GM12878 (cell line): ENCODE results near the gene TMUB1. TPM values are rescaled to one million over a fixed set of nuclear protein-coding genes. Genes with fewer than 3 reads are reported as not detected.

Experiments used
- ATAC-seq: fragments of 200-7000 bp; cut with Tn5 transposase; 3 replicates; pipeline ENCODE4 v1.9.1; 2020; ENCODE audit warnings: mild to moderate bottlenecking, moderate library complexity
- BruUV-seq: library from RNA; stranded (reverse); fragments of 400-500 nt; replicated peaks from 2 replicates; lab custom pipeline; 2021; lab: Mats Ljungman, UMichigan
- CTCF ChIA-PET: fragments of 300-600 bp; sonication (Branson Sonifier 250); formaldehyde crosslinking; extraction: SDS; loops from one replicate; lab custom pipeline; 2021; ENCODE audit warnings: inconsistent platforms; lab: Yijun Ruan, JAX
- POLR2A ChIA-PET: fragments of 350-600 bp; formaldehyde crosslinking; extraction: SDS; loops from one replicate; lab custom pipeline; 2021; ENCODE audit warnings: inconsistent platforms; lab: Charles Lee
- RAD21 ChIA-PET: fragments of 300-600 bp; sonication (Branson Sonifier 250); formaldehyde crosslinking; loops from one replicate; lab custom pipeline; 2023; ENCODE audit warnings: antibody characterized with exemption; ENCODE audit not compliant: unreplicated experiment; lab: Charles Lee
- SMC1A ChIA-PET: fragments of 300-600 bp; sonication (Branson Sonifier 250); formaldehyde crosslinking; loops from one replicate; lab custom pipeline; 2023; ENCODE audit not compliant: unreplicated experiment, uncharacterized antibody; lab: Charles Lee
- DNase-seq: peaks from one replicate; pipeline ENCODE4 v3.0.0-alpha.2; 2011; ENCODE audit warnings: low read depth, low spot score
- FAIRE-seq: peaks from 3 replicates; lab custom pipeline; 2011; peaks lifted over from hg19 to GRCh38; lab: Jason Lieb, UNC
- H2AFZ ChIP-seq: 2 replicates; pipeline ENCODE4 v1.6.0; 2011; ENCODE audit warnings: low read depth, low read length, control low read depth; ENCODE audit not compliant: control insufficient read depth
- H3K27ac ChIP-seq: 2 replicates; pipeline ENCODE4 v1.5.1; 2011; ENCODE audit warnings: control low read depth; ENCODE audit not compliant: control insufficient read depth, insufficient read depth
- H3K27me3 ChIP-seq, 2 experiments: replicated peaks in 1 of 2; 2 replicates each; pipeline versions ENCODE4 v1.6.0 to v1.6.1; 2011; ENCODE audit warnings: low read length in 1 of 2; ENCODE audit not compliant: control insufficient read depth in 2 of 2, insufficient read depth in 2 of 2
- H3K36me3 ChIP-seq, 2 experiments: 2 replicates each; pipeline ENCODE4 v1.5.1; 2011; ENCODE audit warnings: low read length in 1 of 2; ENCODE audit not compliant: control insufficient read depth in 2 of 2, insufficient read depth in 2 of 2
- H3K4me1 ChIP-seq: 2 replicates; pipeline ENCODE4 v1.6.1; 2011; ENCODE audit warnings: mild to moderate bottlenecking, low read length, moderate library complexity, mixed read lengths; ENCODE audit not compliant: control insufficient read depth, insufficient read depth
- H3K4me2 ChIP-seq: 2 replicates; pipeline ENCODE4 v1.6.0; 2011; ENCODE audit warnings: control low read depth; ENCODE audit not compliant: control insufficient read depth, insufficient read depth
- H3K4me3 ChIP-seq: fragments of 200-600 bp; sonication (generic); 2 replicates; pipeline ENCODE4 v1.5.1; 2016
- H3K79me2 ChIP-seq: 2 replicates; pipeline ENCODE4 v1.6.0; 2011; ENCODE audit warnings: low read length; ENCODE audit not compliant: control insufficient read depth, insufficient read depth
- H3K9ac ChIP-seq: 2 replicates; pipeline ENCODE4 v1.8.0; 2011; ENCODE audit warnings: low read length, control low read depth, mixed read lengths; ENCODE audit not compliant: control insufficient read depth, insufficient read depth
- H3K9me3 ChIP-seq: replicated peaks from 3 replicates; pipeline ENCODE4 v1.5.1; 2011; ENCODE audit warnings: mild to moderate bottlenecking, low read length; ENCODE audit not compliant: control insufficient read depth, insufficient read depth
- H4K20me1 ChIP-seq: 2 replicates; pipeline ENCODE4 v1.6.0; 2011; ENCODE audit not compliant: control insufficient read depth, insufficient read depth
- CEBPB ChIP-seq, 2 experiments: fragments of 150-350 bp in 1 of 2; IDR thresholded peaks; 2 replicates each; pipeline ENCODE4 v1.6.1; 2012 to 2014; ENCODE audit warnings: low read depth in 2 of 2, low read length in 2 of 2, borderline replicate concordance in 1 of 2, inconsistent platforms in 1 of 2
- CEBPZ ChIP-seq: fragments of 150-350 bp; IDR thresholded peaks from 2 replicates; pipeline ENCODE4 v1.6.1; 2016; ENCODE audit warnings: low read depth, low read length
- FOXK2 ChIP-seq: fragments of 450-650 bp; IDR thresholded peaks from 2 replicates; pipeline ENCODE4 v1.6.1; 2017; ENCODE audit warnings: mild to moderate bottlenecking, moderate library complexity
- HDAC2 ChIP-seq: fragments of 200-600 bp; sonication (generic); IDR thresholded peaks from 2 replicates; pipeline ENCODE4 v1.6.1; 2017
- HSF1 ChIP-seq: fragments of 150-350 bp; IDR thresholded peaks from 2 replicates; pipeline ENCODE4 v1.6.1; 2014; ENCODE audit warnings: mild to moderate bottlenecking, low read depth, low read length
- IKZF2 ChIP-seq, 2 experiments: fragments of 450-650 bp; IDR thresholded peaks; 2 replicates each; pipeline ENCODE4 v1.6.1; 2017; ENCODE audit warnings: mild to moderate bottlenecking in 2 of 2, moderate library complexity in 2 of 2
- KLF5 ChIP-seq: fragments of 450-650 bp; IDR thresholded peaks from 2 replicates; pipeline ENCODE4 v1.6.1; 2014; ENCODE audit warnings: mild to moderate bottlenecking; ENCODE audit not compliant: partially characterized antibody
- MTA3 ChIP-seq: IDR thresholded peaks from 2 replicates; pipeline ENCODE4 v1.6.1; 2012; ENCODE audit warnings: low read length, inconsistent platforms, borderline replicate concordance
- NR2C2 ChIP-seq: IDR thresholded peaks from 2 replicates; pipeline ENCODE4 v1.6.1; 2011; ENCODE audit warnings: borderline replicate concordance, low read depth; ENCODE audit not compliant: control insufficient read depth, insufficient read length
- RAD21 ChIP-seq: IDR thresholded peaks from 2 replicates; pipeline ENCODE4 v1.6.1; 2011; ENCODE audit warnings: mild to moderate bottlenecking, low read depth, low read length, moderate library complexity; ENCODE audit not compliant: insufficient read depth
- SIX5 ChIP-seq: IDR thresholded peaks from 2 replicates; pipeline ENCODE4 v1.6.1; 2011; ENCODE audit warnings: mild to moderate bottlenecking, low read depth, low read length, moderate library complexity; ENCODE audit not compliant: severe bottlenecking
- SRF ChIP-seq, 2 experiments: IDR thresholded peaks; 2 replicates each; pipeline ENCODE4 v1.6.1; 2011; ENCODE audit warnings: low read depth in 2 of 2, low read length in 2 of 2, mild to moderate bottlenecking in 1 of 2, moderate library complexity in 1 of 2
- TARDBP ChIP-seq: IDR thresholded peaks from 2 replicates; pipeline ENCODE4 v1.6.1; 2016; ENCODE audit warnings: borderline replicate concordance
- ZNF592 ChIP-seq: fragments of 450-650 bp; IDR thresholded peaks from 2 replicates; pipeline ENCODE4 v1.6.1; 2017; ENCODE audit warnings: mild to moderate bottlenecking, moderate library complexity
- ZSCAN29 ChIP-seq: fragments of 450-650 bp; IDR thresholded peaks from 2 replicates; pipeline ENCODE4 v1.6.1; 2017; ENCODE audit warnings: mild to moderate bottlenecking, moderate library complexity
- WGBS: methylation state at CpG from one replicate; pipeline ENCODE4 v1.1.6; 2016; ENCODE audit warnings: low lambda C conversion rate; ENCODE audit not compliant: insufficient replicate concordance, insufficient coverage; ENCODE audit errors: missing lambda C conversion rate; 5-methylcytosine and 5-hydroxymethylcytosine counted together
- in situ Hi-C: fragments of 300-500 bp; cut with MboI; formaldehyde crosslinking; loops from 9 replicates; pipeline ENCODE4 v1.14.3; 2018; ENCODE audit warnings: mixed read lengths
- intact Hi-C: fragments of 100-400 bp; cut with micrococcal nuclease; formaldehyde crosslinking; loops from one replicate; pipeline ENCODE4 v1.14.2; 2022; ENCODE audit not compliant: unreplicated experiment
- polyA plus RNA-seq, 11 experiments: library from polyadenylated mRNA; depleted of rRNA in 4 of 11; unstranded in 6 of 11; stranded (reverse) in 5 of 11; fragments of >200 nt; fragmentation: Nextera tagmentation in 4 of 11; fragmentation: Illumina TruSeq in 1 of 11; extraction: Ambion mirVana in 4 of 11; extraction: Trizol in 1 of 11; gene quantifications; 1 replicate in 1 of 11; 2 replicates in 10 of 11; pipeline versions ENCODE4 v1.2.1 to v1.2.3, GENCODE V29; 2011 to 2016; ENCODE audit warnings: inconsistent platforms in 2 of 11, missing spikeins in 2 of 11, low read depth in 1 of 11
- total RNA-seq, 4 experiments: library from RNA; depleted of rRNA in 3 of 4; stranded (reverse); fragments of >200 nt in 3 of 4; fragmentation: Illumina TruSeq in 1 of 4; extraction: Trizol in 1 of 4; gene quantifications; 2 replicates each; pipeline versions ENCODE4 v1.2.1 to v1.2.3, GENCODE V29; 2013 to 2021

The TMUB1 gene
- total and polyA plus RNA-seq, 10 of the 15 experiments (the other 5 are each of a cell fraction or from before 2014, with no cell fraction given): 0.27 to 79.5 (median 41.3) TPM; not detected in 1

GRCh38 chr7:151123158-151123821 is 40.0 kb upstream of the TMUB1 start:
- Histone ChIP-seq H3K27me3 (no peaks in the 10 kb centered on the region), H4K20me1 (no peaks in the 10 kb centered on the region), H3K36me3 (peaks cover 9 to 22% of the 10 kb centered on the region in 2 experiments; a peak in 3 of 4 replicates), H3K79me2 (no peaks in the 10 kb centered on the region), H3K9ac (no peak overlapping the region), H3K4me2 (no peak overlapping the region), H3K9me3 (no peaks in the 10 kb centered on the region), H3K27ac (no peak overlapping the region), H3K4me1 (no peaks in the 10 kb centered on the region), H2AFZ (no peak overlapping the region), H3K4me3 (no peak overlapping the region)
- ChIA-PET CTCF (interaction anchor here (0.6 to 3.5 kb wide), 29 partner anchors 8 to 229 kb away, joined by 3 to 41 read pairs (median 4); partner anchors contain the start of genes ABCB8, ABCF2, NOS3 and SLC4A2), RAD21 (interaction anchor here (1.0 to 1.4 kb wide), 3 partner anchors 27 to 225 kb away, joined by 3 to 16 read pairs (median 3); no protein-coding TSS in a partner anchor), POLR2A (no interaction called here), SMC1A (interaction anchor here (0.6 to 1.0 kb wide), 4 partner anchors 115 to 227 kb away, joined by 3 to 10 read pairs (median 3); no protein-coding TSS in a partner anchor)
- ATAC-seq (no peak; the same call in 2 of the 3 replicates), DNase-seq (no peak), FAIRE-seq (no peak)
- 84% methylated on average over 42 of the region's 50 CpGs for WGBS
- intact Hi-C loops: no loop called here
- TF ChIP-seq KLF5 (no peak), NR2C2 (no peak), RAD21 (no peak), MTA3 (no peak), TARDBP (no peak), IKZF2 (IDR thresholded peaks at IDR 0.05) (no peak), HDAC2 (no peak), FOXK2 (no peak), ZSCAN29 (no peak), CEBPB (IDR thresholded peaks at IDR 0.05; ENCODE audit: borderline replicate concordance in 1 of 2, low read depth in 2 of 2, low read length in 2 of 2) (no peak), ZNF592 (no peak), CEBPZ (no peak), SIX5 (no peak), SRF (IDR thresholded peaks at IDR 0.05; ENCODE audit: low read depth in 2 of 2, low read length in 2 of 2) (no peak), HSF1 (no peak)
- in situ Hi-C loops: no loop called here
- no TSS peak for BruUV-seq
